ENCODE results near the gene RNU1-2.
"Not testable (repeated sequence)": the region's sequence is repeated elsewhere in the genome, so short reads cannot be mapped to it uniquely, and the experiment has no call there.

- not testable (repeated sequence) for TF ChIP-seq POLR2A, CTCF, POLR2AphosphoS5 (IDR thresholded peaks at IDR 0.05)
These were observed 1.9 kb downstream of the RNU1-2 start for GRCh38 chr1:16897653-16898052.

Data from gastroesophageal sphincter (tissue), 3 donors.